NCI-H187 (cell line): ENCODE results near the gene C9orf50.
"Not testable (repeated sequence)": the region's sequence is repeated elsewhere in the genome, so short reads cannot be mapped to it uniquely, and the experiment has no call there.

Experiments
- DNase-seq, 2 experiments: peaks; one replicate each; lab custom pipeline; 2025; lab: John Stamatoyannopoulos, UW

C9orf50 gene

DNA sequence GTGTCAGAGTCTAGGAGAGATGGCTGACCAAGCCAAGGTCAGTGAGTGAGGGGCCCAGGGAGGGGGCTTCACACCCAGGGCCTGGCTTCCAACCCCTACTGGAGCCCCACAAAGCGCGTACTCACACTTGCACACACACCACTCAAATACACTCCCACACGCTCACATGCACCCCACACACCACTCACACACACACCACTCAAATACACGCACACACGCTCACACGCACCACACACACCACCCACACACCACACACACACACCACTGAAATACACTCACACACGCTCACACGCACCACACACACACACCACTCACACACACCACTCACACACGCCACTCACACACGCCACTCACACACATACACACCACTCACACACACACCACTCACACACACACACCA lies 26.7 kb upstream of the C9orf50 start:
- no peak for DNase-seq

DNA sequence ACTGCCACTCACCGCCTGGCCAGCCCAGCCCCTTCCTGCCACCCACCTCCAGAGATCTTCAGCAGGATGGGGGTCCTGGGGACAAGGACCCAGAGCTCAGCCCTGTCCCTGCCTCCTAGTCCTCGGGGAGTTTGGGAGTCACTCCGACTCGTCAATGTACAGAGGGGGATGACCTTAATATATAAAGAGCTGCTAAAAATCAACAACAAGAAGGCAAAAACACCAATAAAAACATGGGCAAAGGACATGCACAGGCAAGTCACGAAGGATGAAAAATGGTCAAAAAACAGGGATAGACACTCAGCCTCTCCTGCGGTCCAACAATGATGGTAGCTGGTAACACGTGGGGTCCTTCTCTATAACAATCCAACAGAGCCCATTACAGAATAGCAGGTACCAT lies 25.8 kb upstream of the C9orf50 start:
- no peak for DNase-seq

DNA sequence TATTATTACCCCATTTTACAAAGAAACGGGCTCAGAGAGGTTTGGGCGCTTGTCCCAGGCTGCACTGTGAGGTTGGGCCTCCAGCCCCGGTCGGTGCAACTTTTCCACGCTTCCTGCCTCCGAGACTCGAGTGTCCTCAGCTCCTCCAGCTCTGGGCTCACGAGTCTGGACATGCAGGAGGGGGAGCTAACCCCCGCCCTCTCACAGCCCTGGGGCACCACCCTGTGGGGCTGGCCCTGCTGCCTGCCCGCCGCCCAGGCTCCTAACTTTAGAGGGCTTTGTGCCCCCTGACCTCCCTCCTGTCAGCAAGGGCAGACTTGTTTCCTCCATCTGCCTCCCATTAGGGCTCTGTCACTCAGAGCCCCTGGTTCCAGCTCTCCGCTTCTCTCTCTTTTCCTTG lies 25.4 kb upstream of the C9orf50 start:
- DNase-seq = no peak

DNA sequence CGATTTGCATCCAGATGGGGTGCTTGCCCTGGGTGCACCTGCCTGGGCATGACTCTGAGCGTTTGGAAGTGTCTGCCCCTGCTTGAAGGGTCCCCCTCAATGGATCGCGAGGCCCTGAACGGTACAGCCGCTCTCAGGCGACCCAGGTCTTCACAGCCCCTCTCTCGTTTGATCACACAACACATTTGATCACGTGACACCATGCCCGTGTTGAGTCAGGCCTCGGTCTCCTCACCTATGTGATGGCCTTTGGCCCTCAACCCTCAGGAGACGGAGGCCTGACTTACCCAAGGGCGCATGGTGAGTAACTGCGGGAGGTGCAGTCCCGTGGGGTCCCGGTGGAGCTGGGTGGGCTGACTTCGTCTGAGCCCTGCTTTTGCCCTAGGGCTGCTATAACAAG lies 24.0 kb upstream of the C9orf50 start:
- DNase-seq = no peak

DNA sequence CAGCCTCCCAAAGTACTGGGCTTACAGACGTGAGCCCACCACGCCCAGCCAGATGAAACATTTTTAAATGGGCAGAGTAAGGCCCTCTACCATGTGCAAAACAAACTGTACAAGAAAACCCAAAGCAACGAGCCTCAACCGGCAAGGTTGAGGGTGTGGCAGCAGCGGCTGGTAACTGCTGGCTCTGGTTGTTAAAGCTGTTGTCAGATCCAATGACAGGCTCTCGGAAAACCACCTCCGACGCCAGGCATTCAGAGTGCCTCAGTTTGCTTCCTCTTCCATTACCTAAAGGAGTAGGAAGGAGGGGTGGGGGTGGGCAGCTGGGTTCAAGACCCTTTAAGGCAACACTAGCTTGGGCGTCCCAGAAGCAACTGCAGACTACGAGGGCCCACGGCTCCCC lies 23.5 kb upstream of the C9orf50 start:
- DNase-seq = no peak

DNA sequence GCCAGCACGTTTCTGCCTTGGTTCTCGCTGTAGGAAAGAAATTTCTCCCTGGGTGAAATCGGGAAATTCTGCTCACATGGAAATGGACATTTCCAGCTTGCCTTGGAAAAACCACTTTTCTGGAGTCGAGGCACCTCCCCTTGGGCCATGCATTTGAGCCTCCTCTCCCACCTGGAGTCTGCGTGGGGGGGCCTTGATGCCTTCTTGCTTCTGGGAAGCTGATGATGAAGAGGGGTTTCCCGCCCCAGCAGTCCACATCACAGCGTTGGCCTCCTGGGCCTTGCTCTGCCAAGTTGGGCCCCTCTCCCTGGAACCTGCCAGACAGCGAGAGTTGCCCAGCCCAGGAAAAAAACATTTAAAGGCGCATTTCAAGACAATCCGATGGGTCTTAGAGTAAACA lies 22.8 kb upstream of the C9orf50 start:
- DNase-seq = no peak

DNA sequence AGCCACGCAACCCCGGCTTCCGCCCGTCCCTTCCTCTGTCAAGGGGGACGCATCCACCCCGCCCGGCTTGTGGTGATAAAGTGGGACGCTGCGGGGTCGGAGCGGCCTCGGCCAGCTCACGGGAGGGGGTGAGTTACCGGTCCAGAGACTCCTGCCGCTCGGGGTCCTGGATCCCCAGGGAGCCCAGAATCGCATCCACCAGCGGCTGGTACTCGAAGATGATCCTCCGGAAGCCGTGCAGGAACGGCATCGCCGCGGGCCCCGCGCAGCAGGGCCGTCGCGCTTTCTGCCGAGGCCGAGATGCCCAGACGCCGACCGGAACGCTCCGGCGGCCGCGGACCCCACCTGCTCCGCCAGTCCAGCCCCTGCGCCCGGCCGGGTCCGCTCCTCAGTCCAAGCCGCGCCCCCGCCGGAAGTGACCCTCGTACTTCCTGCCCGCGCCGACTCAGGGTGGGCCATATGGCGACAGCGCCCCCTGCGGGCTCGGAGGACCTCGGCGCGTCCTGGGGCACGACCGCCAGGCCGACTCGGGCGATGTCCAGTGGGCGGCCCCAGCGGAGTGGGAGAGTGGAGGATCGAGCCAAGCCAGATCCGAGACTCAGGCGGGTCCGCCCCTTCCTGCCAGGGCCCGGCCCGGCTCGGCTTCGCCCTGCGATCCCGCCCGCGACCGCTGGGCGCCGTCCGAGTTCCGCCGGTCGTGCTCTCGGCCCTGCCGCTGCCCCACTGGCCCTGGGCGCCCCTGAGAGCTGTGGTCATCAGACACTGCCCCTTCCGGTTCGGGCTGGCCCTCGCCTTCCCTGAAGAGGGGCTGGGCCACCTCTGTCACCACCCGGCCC lies 21.1 kb upstream of the C9orf50 start, which contains the start of gene ASB6:
Gene ASB6 (minus strand): TSS at position 402 of the 836 bp plus-strand sequence. CDS start 152 bp downstream, at position 250.
- peak; percentile 61 to 75 for DNase-seq

DNA sequence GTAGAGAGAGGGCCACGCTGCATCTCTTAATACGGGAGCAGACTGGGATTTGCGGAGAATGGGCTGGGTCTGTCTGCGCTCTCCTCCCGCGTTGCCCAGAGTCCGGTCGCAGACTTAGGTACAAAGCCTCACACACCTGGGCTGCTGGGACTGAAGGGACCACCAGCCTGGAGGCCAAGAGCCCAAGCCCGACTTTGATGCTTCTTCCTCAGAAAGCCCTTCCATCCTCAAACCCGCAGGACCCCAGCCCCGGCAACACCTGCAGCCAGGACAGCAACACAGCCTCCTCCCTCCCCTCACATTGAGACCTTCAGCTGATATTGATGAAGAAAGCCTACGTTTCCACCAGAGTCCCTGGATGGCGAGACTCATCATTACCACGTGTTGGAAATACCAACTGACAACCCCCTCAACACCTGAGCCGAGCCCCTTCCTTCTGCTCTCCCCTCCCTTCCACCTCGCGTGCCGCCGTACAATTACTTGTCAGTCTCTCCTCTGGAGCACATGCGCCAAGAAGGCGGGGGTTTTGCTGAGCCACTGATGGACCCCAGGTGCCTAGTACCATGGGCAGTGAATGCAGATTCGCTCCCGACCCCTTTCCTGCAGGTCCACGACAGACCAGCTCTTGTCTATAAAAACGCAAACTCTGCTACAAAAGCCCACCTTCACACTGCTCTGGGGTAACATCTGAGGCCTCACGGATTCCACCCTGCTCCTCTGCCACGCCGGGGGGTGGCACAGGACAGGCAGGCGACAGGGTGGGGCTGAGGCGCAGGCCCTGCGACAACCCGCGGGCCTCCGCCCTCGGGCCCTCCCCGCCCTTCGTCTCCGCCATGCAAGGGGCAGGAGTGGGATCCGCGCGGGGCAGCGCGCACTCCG lies 20.2 kb upstream of the C9orf50 start:
- no peak for DNase-seq

DNA sequence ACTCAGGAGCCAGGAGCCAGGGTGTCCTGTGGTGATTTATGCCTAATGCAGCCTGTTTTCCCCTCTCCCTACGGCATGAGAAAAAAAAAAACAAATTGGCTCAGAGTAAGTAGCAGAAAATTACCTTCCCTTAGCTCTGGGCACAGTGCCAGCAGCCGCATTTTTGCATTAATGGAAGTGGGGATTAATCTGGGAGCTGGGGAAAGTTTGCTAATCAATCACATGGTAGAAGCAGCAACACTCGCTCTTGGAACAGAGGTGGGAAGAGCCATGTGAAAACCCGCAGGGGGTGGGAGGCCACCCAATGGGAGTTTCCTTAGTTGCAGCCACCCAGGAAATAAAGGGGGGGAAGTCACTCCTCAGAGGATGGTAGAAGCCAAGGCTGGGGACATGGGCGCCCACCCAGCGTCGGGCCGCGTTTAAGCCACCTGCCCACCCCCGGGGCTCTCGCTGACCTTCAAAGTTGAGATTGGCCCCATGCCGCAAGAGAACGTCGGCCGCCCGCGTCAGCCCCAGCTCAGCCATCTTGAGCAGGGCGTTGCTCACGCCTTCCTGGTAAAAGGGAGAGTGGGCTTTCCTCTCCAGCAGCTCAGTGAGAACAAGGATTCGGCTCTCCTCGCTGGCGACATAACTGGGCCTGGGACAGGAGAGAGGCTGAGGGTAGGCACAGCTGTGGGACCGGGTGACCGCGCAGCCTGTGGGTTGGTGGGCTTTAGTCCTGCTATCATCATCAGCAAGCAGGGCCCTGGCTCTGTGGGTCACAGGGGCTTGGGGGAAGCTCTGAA lies 19.4 kb upstream of the C9orf50 start:
- DNase-seq = no peak

DNA sequence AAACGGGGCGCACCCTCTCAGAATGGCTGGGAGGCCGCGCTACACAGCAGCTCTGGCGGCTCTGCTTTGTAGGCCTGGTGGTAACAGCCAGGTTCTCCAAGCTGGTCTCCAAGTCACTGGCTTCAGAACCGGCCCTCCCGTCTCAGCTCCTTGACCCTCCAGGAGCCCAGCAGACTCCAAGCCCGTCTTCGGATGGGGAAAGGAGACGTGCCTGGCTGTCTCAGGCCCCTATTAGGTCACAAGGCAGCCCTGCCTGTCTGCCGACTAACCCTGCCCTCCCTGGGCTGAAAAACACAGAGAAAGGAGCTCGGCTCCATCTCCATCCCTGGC lies 18.8 kb upstream of the C9orf50 start:
- no peak for DNase-seq

DNA sequence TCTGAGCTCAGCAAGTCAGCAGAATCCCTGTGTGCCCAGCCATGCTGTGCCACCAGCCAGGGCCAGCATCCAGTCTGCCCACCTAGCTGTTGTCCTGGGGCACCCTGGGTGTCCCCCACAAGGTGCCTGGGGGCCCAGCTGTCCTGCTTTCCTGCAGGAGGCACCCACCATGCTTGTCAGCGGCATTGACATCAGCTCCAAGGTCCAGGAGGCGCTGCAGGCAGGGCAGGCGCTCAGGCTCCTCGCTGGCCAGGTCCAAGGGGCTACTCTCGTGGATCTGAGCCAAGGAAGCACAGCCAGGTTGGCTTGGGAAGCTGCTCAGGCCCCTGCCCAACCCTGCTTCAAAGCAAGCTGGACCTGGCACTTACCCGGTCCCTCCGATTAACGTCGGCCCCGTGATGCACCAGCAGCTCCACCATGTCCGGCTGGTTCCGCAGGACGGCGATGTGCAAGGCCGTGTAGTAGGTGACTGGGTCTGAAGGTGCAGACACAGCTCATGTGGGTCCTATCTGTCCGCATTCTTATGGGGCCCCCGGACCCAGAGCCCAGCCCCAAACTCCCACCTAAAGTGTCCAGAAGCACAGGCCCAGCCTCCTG lies 18.2 kb upstream of the C9orf50 start:
- DNase-seq = no peak

DNA sequence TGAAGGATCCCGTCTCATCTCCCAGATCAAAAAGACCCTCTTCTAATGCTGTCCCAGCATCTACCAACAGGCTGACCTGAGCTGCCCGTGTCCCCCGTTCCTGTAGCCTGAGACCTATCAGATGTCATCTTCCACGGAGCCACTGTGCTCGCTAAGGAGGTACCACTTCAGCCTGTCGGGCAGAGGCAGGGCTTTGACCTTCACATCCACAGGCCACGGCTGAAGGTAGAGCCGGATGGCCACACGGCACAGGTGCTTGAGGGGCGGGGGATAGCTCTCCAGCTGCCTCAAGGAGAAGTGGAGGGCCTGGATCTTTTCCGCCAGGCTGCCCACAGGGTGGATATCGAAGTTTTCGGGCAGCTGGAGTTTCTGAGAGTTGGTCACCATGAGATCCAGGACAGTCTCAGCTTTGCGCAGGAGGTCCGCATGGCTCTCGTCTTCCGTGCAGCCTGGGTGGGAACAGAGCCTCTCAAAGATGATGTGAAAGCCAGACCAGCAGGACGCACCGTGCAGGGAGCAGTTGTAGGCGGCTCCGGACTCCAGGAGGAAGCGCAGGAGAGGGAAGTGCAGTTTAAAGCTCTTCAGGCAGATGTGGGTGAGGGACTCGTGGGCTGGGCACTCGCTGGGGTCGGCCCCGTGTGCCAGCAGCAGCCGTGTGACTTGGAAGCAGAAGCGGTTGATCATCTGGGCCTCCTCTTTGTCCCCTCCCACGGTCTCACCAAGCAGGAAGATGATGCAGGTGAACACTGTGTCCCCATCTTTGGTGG lies 17.0 kb upstream of the C9orf50 start:
- no peak for DNase-seq

DNA sequence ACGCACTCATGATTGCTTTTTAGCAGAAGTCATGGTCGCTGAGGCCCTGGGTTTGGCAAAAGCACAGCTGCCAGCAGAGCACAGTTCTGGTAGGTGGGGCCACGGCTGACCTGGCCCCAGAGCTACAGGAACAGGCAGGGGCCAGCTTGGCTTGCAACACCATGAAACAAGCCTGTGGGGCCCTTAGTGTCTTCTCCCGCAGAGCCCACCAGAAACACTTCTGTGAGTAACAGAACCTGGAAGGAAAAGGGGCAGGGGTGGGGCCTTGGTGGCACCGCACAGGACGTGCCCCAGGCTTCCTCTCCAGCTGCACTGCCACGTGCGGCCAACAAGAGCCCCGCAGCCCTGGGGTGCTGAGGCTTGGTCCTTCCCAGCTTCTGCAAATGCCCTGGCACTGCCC lies 16.2 kb upstream of the C9orf50 start:
- no peak for DNase-seq

DNA sequence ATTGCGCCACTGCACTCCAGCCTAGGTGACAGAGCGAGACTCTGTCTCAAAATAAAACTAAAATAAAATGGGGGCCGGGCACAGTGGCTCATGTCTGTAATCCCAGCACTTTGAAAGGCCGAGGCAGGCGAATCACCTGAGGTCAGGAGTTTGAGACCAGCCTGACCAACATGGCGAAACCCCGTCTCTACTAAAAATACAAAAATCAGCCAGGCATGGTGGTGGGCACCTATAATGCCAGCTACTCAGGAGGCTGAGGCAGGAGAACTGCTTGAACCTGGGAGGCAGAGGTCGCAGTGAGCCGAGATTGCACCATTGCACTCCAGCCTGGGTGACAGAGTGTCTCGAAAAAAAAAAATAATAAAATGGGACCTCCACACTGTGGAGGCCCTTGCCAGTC lies 15.4 kb upstream of the C9orf50 start:
- not testable (repeated sequence) for DNase-seq

DNA sequence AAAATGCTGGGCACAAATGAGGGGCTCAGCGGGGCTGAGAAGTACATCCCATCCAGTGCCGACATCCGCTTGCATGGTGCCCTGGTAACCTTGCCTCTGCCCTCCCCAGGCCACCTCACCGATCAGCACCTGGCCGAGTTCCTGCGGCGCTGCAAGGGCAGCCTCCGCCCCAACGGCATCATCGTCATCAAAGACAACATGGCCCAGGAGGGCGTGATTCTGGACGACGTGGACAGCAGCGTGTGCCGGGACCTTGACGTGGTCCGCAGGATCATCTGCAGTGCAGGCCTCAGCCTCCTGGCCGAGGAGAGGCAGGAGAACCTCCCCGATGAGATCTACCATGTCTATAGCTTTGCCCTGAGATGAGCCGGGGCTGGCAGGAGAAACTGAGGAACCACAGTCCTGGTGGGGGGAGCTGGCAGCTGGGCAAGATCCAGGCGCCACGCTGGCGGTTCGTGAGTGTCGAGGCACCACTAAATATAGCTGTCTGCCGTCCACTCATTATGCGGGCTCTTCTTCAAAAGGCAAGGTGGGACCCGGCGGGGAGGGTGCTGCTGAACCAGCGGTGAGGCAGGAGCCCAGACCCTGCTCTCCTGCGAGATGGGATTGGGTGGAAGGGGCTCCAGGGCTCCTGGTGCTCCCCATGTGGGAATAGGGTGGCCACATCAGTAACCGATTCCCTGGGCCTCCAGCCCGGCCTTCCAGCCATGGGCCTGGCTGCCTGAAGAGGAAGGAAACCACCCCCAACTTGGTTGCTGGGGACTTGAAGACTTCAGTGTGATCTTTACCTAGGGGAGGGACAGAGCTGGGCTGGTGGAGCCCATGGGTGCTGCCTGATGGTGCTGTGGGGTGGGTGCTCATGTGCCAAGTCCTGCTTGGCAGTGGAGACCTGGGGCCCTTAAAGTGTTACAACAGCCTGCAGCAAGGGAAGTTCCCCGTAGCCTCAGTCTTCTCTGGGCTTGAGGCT lies 14.5 kb upstream of the C9orf50 start:
- no peak for DNase-seq

DNA sequence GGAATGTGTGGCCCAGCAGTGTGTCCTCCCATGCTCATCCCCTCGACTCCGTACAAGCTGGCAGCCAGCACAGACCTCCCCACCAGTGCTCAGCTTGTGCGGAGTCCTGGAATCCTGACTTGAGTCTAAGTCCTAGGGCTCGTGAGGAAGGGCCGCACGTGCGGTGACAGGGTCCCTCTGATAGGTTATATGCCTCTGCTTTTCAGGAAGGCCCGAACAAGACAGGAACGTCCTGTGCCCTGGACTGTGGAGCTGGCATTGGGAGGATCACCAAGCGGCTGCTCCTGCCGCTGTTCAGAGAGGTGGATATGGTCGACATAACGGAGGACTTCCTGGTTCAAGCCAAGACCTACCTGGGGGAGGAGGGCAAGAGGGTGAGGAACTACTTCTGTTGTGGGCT lies 12.9 kb upstream of the C9orf50 start:
- DNase-seq = no peak

DNA sequence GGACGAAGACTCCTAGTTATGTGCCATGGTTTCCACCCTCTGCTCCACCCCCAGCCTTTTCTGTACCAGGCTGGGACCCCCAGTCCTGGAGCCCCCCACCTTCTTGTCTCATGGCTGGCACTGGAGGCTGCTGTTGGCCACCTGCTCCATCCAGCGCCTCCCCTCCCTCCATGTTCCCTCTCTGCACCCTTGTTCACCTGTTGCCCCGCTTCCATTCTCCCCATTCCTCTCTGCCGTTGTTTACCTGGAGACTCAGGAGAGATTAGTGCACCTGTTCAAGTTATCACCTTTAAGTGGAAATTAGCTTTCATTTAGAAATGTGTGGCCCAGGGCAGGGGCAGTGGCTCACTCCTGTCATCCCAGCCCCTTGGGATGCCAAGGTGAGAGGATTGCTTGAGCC lies 12.3 kb upstream of the C9orf50 start:
- DNase-seq = no peak

DNA sequence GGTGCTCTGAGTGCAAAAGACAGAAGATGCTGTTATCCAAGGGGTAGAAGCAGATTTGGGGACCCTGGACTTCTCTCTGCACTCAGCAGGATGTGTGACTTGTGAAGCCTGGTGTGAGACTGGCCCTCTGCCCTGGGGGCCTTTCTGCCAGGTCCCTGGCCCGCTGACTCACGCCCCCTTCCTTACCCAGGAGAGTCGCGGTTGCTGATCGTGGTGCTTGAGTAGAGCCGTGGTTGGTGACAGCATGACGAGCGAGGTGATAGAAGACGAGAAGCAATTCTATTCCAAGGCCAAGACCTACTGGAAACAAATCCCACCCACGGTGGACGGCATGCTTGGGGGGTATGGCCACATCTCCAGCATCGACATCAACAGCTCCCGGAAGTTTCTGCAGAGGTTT lies 11.6 kb upstream of the C9orf50 start:
- DNase-seq = no peak

DNA sequence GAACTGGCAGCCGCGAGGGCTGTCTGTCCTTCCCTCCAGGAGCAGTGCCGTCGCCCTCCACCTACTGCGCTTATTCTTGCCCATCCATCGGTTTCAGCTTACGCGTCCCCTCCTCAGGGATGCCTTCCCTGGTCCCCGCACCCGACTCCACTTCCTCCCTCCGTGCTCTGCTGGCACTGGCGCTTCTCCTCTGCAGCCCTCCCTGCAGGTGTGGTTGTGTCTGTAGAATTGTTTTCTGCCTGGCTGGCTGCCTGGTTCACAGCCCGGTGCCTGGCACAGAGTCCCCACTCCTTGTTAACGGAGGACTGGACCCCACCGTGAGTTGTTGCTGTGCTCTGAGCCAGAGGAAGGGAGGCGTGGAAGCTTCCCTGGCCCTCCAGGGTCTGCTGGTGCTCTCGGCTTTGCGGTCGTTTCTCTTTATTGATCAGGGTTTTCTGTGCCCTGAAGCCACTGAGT lies 10.8 kb upstream of the C9orf50 start:
- DNase-seq = no peak
